PC-9 (cell line): ENCODE data around the gene DKK3. TPM values are rescaled to one million over a fixed set of nuclear protein-coding genes. Genes with fewer than 3 reads are reported as not detected.

Source experiments
- BruUV-seq: library from RNA; stranded (reverse); fragments of 400-500 nt; replicated peaks from 2 replicates; lab custom pipeline; 2021; lab: Mats Ljungman, UMichigan
- CTCF ChIA-PET: fragments of 300-600 bp; sonication (Branson Sonifier 250); formaldehyde crosslinking; loops from one replicate; lab custom pipeline; 2022; ENCODE audit warnings: antibody characterized with exemption; lab: Charles Lee
- POLR2A ChIA-PET: fragments of 300-600 bp; sonication (Branson Sonifier 250); formaldehyde crosslinking; loops from one replicate; lab custom pipeline; 2022; ENCODE audit warnings: antibody characterized with exemption; ENCODE audit not compliant: unreplicated experiment; lab: Charles Lee
- DNase-seq, 2 experiments: peaks; one replicate each; pipeline versions ENCODE4 v3.0.0 to v3.0.0-alpha.2; 2015 to 2022; ENCODE audit warnings: mixed read lengths in 1 of 2
- H2AFZ ChIP-seq: fragments of 200-600 bp; sonication (generic); 2 replicates; pipeline ENCODE4 v1.8.1; 2017; ENCODE audit warnings: antibody characterized with exemption
- H3F3A ChIP-seq: fragments of 200-600 bp; sonication (generic); 2 replicates; pipeline ENCODE4 v1.8.1; 2017; ENCODE audit warnings: antibody characterized with exemption, mild to moderate bottlenecking, low read depth; ENCODE audit not compliant: insufficient read depth
- H3K27ac ChIP-seq: fragments of 200-600 bp; sonication (generic); 2 replicates; pipeline ENCODE4 v1.6.1; 2016; ENCODE audit warnings: mixed run types
- H3K27me3 ChIP-seq: fragments of 200-600 bp; sonication (generic); 2 replicates; pipeline ENCODE4 v1.6.1; 2016; ENCODE audit warnings: low read depth, mixed run types; ENCODE audit not compliant: insufficient read depth
- H3K36me3 ChIP-seq: fragments of 200-600 bp; sonication (generic); 2 replicates; pipeline ENCODE4 v1.6.1; 2016; ENCODE audit warnings: low read depth, mixed run types
- H3K4me1 ChIP-seq: fragments of 200-600 bp; sonication (generic); replicated peaks from 2 replicates; pipeline ENCODE4 v1.6.1; 2016; ENCODE audit warnings: mixed run types; ENCODE audit not compliant: insufficient read depth
- H3K4me2 ChIP-seq: fragments of 200-600 bp; sonication (generic); 2 replicates; pipeline ENCODE4 v1.6.1; 2017; ENCODE audit warnings: mixed run types
- H3K4me3 ChIP-seq: fragments of 200-600 bp; sonication (generic); 2 replicates; pipeline ENCODE4 v1.6.1; 2016; ENCODE audit warnings: mixed run types
- H3K79me2 ChIP-seq: fragments of 200-600 bp; sonication (generic); 2 replicates; pipeline ENCODE4 v1.6.1; 2017; ENCODE audit warnings: low read depth, mixed run types
- H3K9me2 ChIP-seq: fragments of 200-600 bp; sonication (generic); 2 replicates; pipeline ENCODE4 v1.8.1; 2017; ENCODE audit warnings: mild to moderate bottlenecking; ENCODE audit not compliant: insufficient read depth
- H3K9me3 ChIP-seq: fragments of 200-600 bp; sonication (generic); 2 replicates; pipeline ENCODE4 v1.8.1; 2016; ENCODE audit warnings: low read depth; ENCODE audit not compliant: insufficient read depth
- H4K20me1 ChIP-seq: fragments of 200-600 bp; sonication (generic); 2 replicates; pipeline ENCODE4 v1.8.1; 2017; ENCODE audit not compliant: insufficient read depth
- CTCF ChIP-seq: fragments of 200-600 bp; sonication (generic); conservative IDR thresholded peaks from 2 replicates; pipeline ENCODE4 v1.6.1; 2017; ENCODE audit warnings: mixed run types, antibody characterized with exemption, mild to moderate bottlenecking, moderate library complexity
- EZH2 ChIP-seq: fragments of 200-600 bp; sonication (generic); IDR thresholded peaks from 2 replicates; pipeline ENCODE4 v1.8.0; 2017; ENCODE audit warnings: antibody characterized with exemption, low read depth
- intact Hi-C: fragments of 100-400 bp; cut with micrococcal nuclease; formaldehyde crosslinking; loops from one replicate; pipeline ENCODE4 v1.10.0; 2022; ENCODE audit not compliant: unreplicated experiment
- total RNA-seq: library from RNA; stranded (reverse); gene quantifications from 2 replicates; pipeline ENCODE4 v1.2.3, GENCODE V29; 2021

DKK3 gene
- total RNA-seq, 1 experiment from 2014 or later: 11.5 TPM

GRCh38 chr11:11942668-11943067, 65.8 kb downstream of the DKK3 start:
- Histone ChIP-seq H2AFZ (no peak overlapping the region), H3F3A (no peaks in the 10 kb centered on the region), H3K9me3 (no peaks in the 10 kb centered on the region), H3K4me2 (no peak overlapping the region), H3K9me2 (no peaks in the 10 kb centered on the region), H3K27me3 (no peaks in the 10 kb centered on the region), H3K36me3 (no peaks in the 10 kb centered on the region), H3K4me1 (peaks cover under 1% of the 10 kb centered on the region; the same call in 1 of the 2 replicates), H3K79me2 (no peaks in the 10 kb centered on the region), H4K20me1 (no peaks in the 10 kb centered on the region), H3K4me3 (no peak overlapping the region), H3K27ac (no peak overlapping the region)
- TF ChIP-seq CTCF: no peak
- TF ChIP-seq EZH2: no peak
- CTCF ChIA-PET: no interaction called here
- no peak for DNase-seq
- BruUV-seq: no TSS peak
- POLR2A ChIA-PET: no interaction called here
- intact Hi-C loops: no loop called here

- H2AFZ ChIP-seq: no peak overlapping the region
- no peak overlapping the region for H3K4me2 ChIP-seq
- H3K9me2 ChIP-seq: no peaks in the 10 kb centered on the region
- DNase-seq: no peak
- intact Hi-C loops: no loop called here
- no peak overlapping the region for H3K4me3 ChIP-seq
- TF ChIP-seq CTCF (no peak), EZH2 (no peak)
- H3K9me3 ChIP-seq: no peaks in the 10 kb centered on the region
- H3K4me1 ChIP-seq: peaks cover 8% of the 10 kb centered on the region; the same call in 1 of the 2 replicates
- no peaks in the 10 kb centered on the region for H3K79me2 ChIP-seq
- no peaks in the 10 kb centered on the region for H4K20me1 ChIP-seq
- no peaks in the 10 kb centered on the region for H3K36me3 ChIP-seq
- no TSS peak for BruUV-seq
- H3K27me3 ChIP-seq: no peaks in the 10 kb centered on the region
- H3F3A ChIP-seq: peaks cover 7% of the 10 kb centered on the region; the same call in 1 of the 2 replicates
- no peak overlapping the region for H3K27ac ChIP-seq
- ChIA-PET POLR2A (no interaction called here), CTCF (interaction anchor here (0.6 kb wide), 2 partner anchors 36 to 180 kb away, joined by 3 read pairs; no protein-coding TSS in a partner anchor)
Observed at GRCh38 chr11:11940551-11940950, 67.9 kb downstream of the DKK3 start.

- no TSS peak for BruUV-seq
- TF ChIP-seq CTCF (no peak), EZH2 (no peak)
- Histone ChIP-seq H3K9me3 (no peaks in the 10 kb centered on the region), H3K4me2 (no peak overlapping the region), H3K4me3 (no peak overlapping the region), H4K20me1 (no peaks in the 10 kb centered on the region), H3F3A (peaks cover 7% of the 10 kb centered on the region; the same call in 1 of the 2 replicates), H2AFZ (no peak overlapping the region), H3K27ac (peak overlapping the region; percentile 42; the same call in 1 of the 2 replicates), H3K9me2 (no peaks in the 10 kb centered on the region), H3K27me3 (no peaks in the 10 kb centered on the region), H3K79me2 (no peaks in the 10 kb centered on the region), H3K4me1 (peaks cover 8% of the 10 kb centered on the region; the same call in 1 of the 2 replicates), H3K36me3 (0 out of 2 replicates have a peak, but pooled peaks cover 5% of the 10 kb centered on the region)
- ChIA-PET POLR2A (no interaction called here), CTCF (no interaction called here)
- peak in 1 of 2 experiments; percentile 40 for DNase-seq
- intact Hi-C loops: no loop called here
Observed at GRCh38 chr11:11937957-11938356, 70.5 kb downstream of the DKK3 start.
